ENCODE measurements around the gene C4orf51.

C4orf51 gene

DNA sequence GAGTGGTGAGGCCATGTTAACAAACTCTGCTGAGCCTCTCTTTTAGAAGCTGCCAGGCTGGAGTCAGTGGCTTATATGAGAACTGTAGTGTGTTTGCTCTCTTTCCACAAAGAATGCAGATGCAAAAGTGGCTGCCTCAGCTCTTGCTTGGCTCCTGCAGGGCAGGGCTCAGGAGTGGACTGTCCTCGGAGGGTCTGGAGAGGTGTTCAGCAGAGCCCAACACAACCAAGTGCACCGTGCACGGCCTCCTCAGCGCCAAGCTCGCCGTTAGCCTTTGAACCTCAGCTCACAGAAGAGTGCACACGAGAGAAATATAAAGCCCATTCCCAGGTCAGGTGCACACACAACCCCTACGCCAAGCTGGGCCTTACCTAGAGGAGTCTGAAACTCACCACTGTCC lies 82.8 kb downstream of the C4orf51 start:
- H3K27me3 ChIP-seq (ENCODE audit: control insufficient read depth, insufficient read depth, low read length) = no peaks in the 10 kb centered on the region
- peaks cover 9% of the 10 kb centered on the region for H3K36me3 ChIP-seq (ENCODE audit: control insufficient read depth, insufficient read depth, low read length)
- H3K9ac ChIP-seq (ENCODE audit: low read length) = no peak overlapping the region
- no peak overlapping the region for H3K4me3 ChIP-seq (ENCODE audit: low read length)
- no peaks in the 10 kb centered on the region for H3K9me3 ChIP-seq (ENCODE audit: control insufficient read depth, low read length)
- H3K4me1 ChIP-seq (ENCODE audit: control insufficient read depth, insufficient read depth, low read length) = no peaks in the 10 kb centered on the region

DNA sequence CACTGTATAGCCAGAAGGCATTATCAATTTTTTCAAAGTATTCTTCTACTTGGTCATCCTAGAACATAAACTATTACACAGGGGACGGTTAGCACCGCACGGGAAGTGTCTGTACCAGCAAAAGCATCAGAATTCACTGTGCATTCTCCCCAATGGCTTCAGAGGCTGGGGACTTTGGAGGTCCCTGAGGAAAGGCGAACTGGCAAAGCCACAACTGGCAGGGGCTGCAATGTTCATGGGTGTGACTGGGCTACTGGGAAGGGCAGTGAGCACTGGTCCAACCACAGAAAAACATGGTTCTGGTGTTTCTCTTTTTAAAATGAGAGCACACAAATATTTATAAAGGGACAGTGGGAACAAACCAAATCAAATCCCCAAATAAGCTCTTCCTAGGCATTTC lies 83.5 kb downstream of the C4orf51 start:
- Histone ChIP-seq H3K4me3 (ENCODE audit: low read length) (no peak overlapping the region), H3K4me1 (ENCODE audit: control insufficient read depth, insufficient read depth, low read length) (no peaks in the 10 kb centered on the region), H3K36me3 (ENCODE audit: control insufficient read depth, insufficient read depth, low read length) (peaks cover 9% of the 10 kb centered on the region), H3K27me3 (ENCODE audit: control insufficient read depth, insufficient read depth, low read length) (no peaks in the 10 kb centered on the region), H3K9me3 (ENCODE audit: control insufficient read depth, low read length) (no peaks in the 10 kb centered on the region), H3K9ac (ENCODE audit: low read length) (no peak overlapping the region)

DNA sequence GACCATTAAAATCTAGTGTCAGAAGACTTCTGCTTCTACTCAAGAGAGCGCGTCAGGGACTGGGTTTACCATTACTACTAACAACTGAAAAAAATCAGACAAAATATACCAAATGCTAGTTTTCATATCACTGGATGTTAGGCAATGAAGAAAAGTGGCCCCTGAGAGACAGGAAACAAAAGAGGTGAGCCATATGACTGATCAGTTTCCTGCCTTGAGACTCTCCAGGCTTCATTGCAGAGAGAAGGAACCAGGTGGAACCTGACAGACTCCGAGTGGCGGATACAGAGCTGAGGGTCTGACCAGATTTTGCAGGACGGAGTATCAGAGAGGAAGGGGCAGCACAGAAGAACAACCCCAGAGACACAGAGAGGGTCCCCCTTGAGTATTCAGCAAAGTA lies 86.3 kb downstream of the C4orf51 start:
- no peaks in the 10 kb centered on the region for H3K9me3 ChIP-seq (ENCODE audit: control insufficient read depth, low read length)
- peaks cover 9% of the 10 kb centered on the region for H3K36me3 ChIP-seq (ENCODE audit: control insufficient read depth, insufficient read depth, low read length)
- H3K4me3 ChIP-seq (ENCODE audit: low read length) = no peak overlapping the region
- H3K4me1 ChIP-seq (ENCODE audit: control insufficient read depth, insufficient read depth, low read length) = no peaks in the 10 kb centered on the region
- no peak overlapping the region for H3K9ac ChIP-seq (ENCODE audit: low read length)
- no peaks in the 10 kb centered on the region for H3K27me3 ChIP-seq (ENCODE audit: control insufficient read depth, insufficient read depth, low read length)

DNA sequence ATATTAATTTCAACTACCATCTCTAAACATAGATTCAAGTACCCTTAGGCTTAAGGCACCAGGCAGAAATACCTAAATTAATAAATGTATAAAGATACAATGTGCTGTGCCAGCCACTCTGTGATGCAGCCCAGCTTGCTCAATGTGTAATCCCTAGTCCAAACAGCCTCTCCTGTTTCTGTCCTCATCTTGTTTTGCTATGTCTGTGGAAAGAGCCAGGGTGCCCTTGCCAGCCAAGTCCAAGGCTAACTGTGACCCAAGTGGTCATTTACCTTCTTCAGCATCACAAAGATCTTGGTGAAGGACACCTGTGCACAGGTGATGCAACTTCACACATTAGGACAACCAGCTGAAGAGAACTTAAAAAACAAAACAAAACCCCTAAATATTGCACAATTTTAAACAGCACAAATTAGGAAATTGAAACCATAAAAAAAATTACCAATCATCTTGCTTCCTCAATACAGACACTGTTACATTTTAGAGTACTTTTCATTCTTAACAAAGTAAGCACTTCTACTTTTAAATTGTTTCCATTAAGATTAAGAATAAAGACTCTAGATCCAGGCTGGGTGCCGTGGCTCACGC lies 89.6 kb downstream of the C4orf51 start:
- Histone ChIP-seq H3K4me3 (ENCODE audit: low read length) (no peak overlapping the region), H3K4me1 (ENCODE audit: control insufficient read depth, insufficient read depth, low read length) (no peaks in the 10 kb centered on the region), H3K36me3 (ENCODE audit: control insufficient read depth, insufficient read depth, low read length) (peaks cover 9% of the 10 kb centered on the region), H3K9me3 (ENCODE audit: control insufficient read depth, low read length) (no peaks in the 10 kb centered on the region), H3K9ac (ENCODE audit: low read length) (no peak overlapping the region), H3K27me3 (ENCODE audit: control insufficient read depth, insufficient read depth, low read length) (no peaks in the 10 kb centered on the region)

DNA sequence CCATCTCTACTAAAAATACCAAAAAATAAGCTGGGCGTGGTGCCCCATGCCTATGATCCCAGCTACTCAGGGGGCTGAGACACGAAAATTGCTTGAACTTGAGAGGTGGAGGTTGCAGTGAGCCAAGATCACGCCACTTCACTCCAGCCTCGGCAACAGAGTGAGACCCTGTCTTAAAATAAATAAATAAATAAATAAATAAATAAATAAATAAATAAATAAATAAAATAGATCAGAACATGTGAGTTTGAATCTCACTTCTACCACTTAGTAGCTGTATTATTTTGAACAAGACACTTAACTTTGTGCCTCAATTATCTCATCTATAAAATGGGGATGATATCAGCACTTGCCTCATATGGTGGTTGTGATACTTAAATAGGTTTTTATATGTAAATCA lies 90.2 kb downstream of the C4orf51 start:
- peaks cover 5% of the 10 kb centered on the region for H3K36me3 ChIP-seq (ENCODE audit: control insufficient read depth, insufficient read depth, low read length)
- no peaks in the 10 kb centered on the region for H3K27me3 ChIP-seq (ENCODE audit: control insufficient read depth, insufficient read depth, low read length)
- no peak overlapping the region for H3K9ac ChIP-seq (ENCODE audit: low read length)
- H3K9me3 ChIP-seq (ENCODE audit: control insufficient read depth, low read length) = no peaks in the 10 kb centered on the region
- H3K4me3 ChIP-seq (ENCODE audit: low read length) = no peak overlapping the region
- H3K4me1 ChIP-seq (ENCODE audit: control insufficient read depth, insufficient read depth, low read length) = no peaks in the 10 kb centered on the region

DNA sequence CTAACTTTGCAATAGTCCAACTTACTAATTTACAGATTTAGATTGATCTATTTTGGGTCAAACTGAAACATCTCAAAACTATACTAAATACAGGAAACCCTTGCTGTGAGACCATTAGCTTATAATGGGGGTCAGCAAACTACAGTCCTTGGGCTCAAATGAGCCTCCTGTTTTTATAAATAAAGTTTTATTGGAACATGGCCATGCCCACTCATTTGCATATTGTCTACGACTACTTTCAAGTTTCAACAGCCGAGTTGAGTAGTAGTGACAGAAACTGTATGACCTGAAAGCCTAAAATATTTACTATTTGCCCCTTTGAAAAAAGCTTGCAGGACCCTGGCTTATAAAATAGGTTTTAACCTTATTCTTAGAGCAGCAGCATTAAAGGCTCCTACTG lies 92.4 kb downstream of the C4orf51 start:
- Histone ChIP-seq H3K4me3 (ENCODE audit: low read length) (no peak overlapping the region), H3K27me3 (ENCODE audit: control insufficient read depth, insufficient read depth, low read length) (no peaks in the 10 kb centered on the region), H3K36me3 (ENCODE audit: control insufficient read depth, insufficient read depth, low read length) (no peaks in the 10 kb centered on the region), H3K9me3 (ENCODE audit: control insufficient read depth, low read length) (no peaks in the 10 kb centered on the region), H3K9ac (ENCODE audit: low read length) (no peak overlapping the region), H3K4me1 (ENCODE audit: control insufficient read depth, insufficient read depth, low read length) (no peaks in the 10 kb centered on the region)

DNA sequence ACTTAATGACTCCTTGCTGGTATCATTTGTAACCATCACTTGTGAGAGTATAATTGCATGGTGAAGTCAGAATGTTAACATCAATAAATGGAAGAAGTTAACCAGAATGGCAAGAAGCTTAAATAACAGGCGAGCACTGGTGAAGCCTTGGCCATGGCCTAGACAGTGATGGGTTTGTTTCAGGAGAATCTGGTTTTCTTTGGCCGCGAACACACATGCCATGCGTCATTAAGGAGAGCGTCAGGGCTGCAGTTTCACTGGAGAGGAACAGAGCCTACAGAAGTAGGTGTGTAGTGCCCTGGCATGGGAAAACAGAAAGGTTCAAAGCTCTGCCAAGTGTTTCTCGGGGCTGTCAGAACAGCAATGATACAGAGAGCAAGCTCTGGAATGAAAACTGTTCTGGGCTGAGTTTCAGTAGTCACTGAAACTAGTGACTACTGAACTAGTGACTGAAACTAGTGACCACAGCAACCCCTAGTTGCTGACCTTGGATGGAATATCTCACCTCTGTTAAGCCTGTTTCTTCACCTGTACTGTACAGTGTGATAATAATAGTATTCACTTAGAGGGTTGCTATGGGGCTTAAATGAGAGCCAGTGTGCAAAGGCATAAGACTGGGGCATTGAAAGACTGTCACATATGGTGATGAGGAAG lies 93.8 kb downstream of the C4orf51 start:
- H3K9ac ChIP-seq (ENCODE audit: low read length) = no peak overlapping the region

DNA sequence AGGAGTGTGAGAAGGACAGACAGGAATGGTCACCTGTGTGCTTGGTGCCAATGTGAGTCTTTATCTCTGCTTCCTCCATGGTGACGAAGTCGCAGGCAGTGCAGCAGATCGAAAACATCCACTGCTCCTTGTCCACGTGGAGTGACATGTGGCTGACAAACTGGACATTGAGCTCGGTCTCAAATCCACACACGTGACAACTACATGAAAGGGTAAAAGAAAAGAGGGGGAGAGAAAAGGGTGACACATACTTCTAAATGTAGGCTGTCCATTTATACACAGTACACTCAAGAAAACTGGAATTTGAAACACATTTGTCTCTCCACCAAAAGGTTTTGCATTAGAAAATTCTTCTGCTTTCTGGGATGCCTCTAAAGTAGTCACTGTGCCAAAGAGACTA lies 94.5 kb downstream of the C4orf51 start:
- Histone ChIP-seq H3K4me1 (ENCODE audit: control insufficient read depth, insufficient read depth, low read length) (no peaks in the 10 kb centered on the region), H3K27me3 (ENCODE audit: control insufficient read depth, insufficient read depth, low read length) (no peaks in the 10 kb centered on the region), H3K9me3 (ENCODE audit: control insufficient read depth, low read length) (no peaks in the 10 kb centered on the region), H3K9ac (ENCODE audit: low read length) (no peak overlapping the region), H3K4me3 (ENCODE audit: low read length) (no peak overlapping the region), H3K36me3 (ENCODE audit: control insufficient read depth, insufficient read depth, low read length) (no peaks in the 10 kb centered on the region)

More for the DNA sequence above, 93.8 kb downstream of the C4orf51 start:
- H3K4me1 ChIP-seq (ENCODE audit: control insufficient read depth, insufficient read depth, low read length) = no peaks in the 10 kb centered on the region
- no peaks in the 10 kb centered on the region for H3K9me3 ChIP-seq (ENCODE audit: control insufficient read depth, low read length)
- H3K4me3 ChIP-seq (ENCODE audit: low read length) = no peak overlapping the region
- no peaks in the 10 kb centered on the region for H3K27me3 ChIP-seq (ENCODE audit: control insufficient read depth, insufficient read depth, low read length)
- no peaks in the 10 kb centered on the region for H3K36me3 ChIP-seq (ENCODE audit: control insufficient read depth, insufficient read depth, low read length)

DNA sequence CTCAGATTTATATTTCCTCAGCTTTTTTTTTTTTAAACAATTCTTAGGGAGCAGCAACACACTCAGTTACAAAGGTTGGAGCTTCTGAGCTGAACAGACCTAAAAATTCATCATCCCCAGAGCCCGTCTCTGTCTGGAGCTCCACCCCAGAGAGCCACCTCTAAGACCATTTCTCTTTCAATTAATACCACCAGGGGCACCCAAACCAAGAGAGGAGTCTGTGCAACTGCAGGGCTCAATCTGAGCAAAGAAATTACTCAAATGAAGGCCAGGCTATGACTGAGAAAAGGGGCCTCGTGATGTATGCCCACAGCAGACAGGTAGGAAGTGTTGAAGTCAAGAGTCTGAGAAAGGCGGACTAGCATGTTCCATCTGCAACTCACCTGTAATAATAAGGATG lies 95.5 kb downstream of the C4orf51 start:
- no peaks in the 10 kb centered on the region for H3K27me3 ChIP-seq (ENCODE audit: control insufficient read depth, insufficient read depth, low read length)
- no peak overlapping the region for H3K4me3 ChIP-seq (ENCODE audit: low read length)
- H3K4me1 ChIP-seq (ENCODE audit: control insufficient read depth, insufficient read depth, low read length) = no peaks in the 10 kb centered on the region
- no peaks in the 10 kb centered on the region for H3K9me3 ChIP-seq (ENCODE audit: control insufficient read depth, low read length)
- no peaks in the 10 kb centered on the region for H3K36me3 ChIP-seq (ENCODE audit: control insufficient read depth, insufficient read depth, low read length)
- H3K9ac ChIP-seq (ENCODE audit: low read length) = no peak overlapping the region

DNA sequence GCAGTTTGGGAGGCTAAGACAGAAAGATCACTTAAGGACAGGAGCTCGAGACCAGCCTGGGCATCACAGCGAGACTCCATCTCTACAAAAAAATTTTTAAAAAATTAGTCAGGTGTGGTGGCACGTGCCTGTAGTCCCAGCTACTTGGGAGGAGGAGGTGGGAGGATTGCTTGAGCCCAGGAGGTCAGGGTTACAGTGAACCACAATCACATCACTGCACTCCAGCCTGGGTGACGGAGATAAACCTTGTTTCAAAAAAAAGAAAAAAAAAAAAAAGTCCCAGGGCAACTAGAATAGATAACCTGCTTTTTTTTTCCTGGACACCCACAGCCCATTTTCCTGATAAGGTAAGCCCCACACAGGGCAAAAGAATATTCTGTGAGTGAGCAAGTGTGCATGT lies 96.3 kb downstream of the C4orf51 start:
- H3K9me3 ChIP-seq (ENCODE audit: control insufficient read depth, low read length) = no peaks in the 10 kb centered on the region
- H3K4me3 ChIP-seq (ENCODE audit: low read length) = no peak overlapping the region
- H3K9ac ChIP-seq (ENCODE audit: low read length) = no peak overlapping the region
- no peaks in the 10 kb centered on the region for H3K27me3 ChIP-seq (ENCODE audit: control insufficient read depth, insufficient read depth, low read length)
- H3K4me1 ChIP-seq (ENCODE audit: control insufficient read depth, insufficient read depth, low read length) = no peaks in the 10 kb centered on the region
- H3K36me3 ChIP-seq (ENCODE audit: control insufficient read depth, insufficient read depth, low read length) = no peaks in the 10 kb centered on the region

DNA sequence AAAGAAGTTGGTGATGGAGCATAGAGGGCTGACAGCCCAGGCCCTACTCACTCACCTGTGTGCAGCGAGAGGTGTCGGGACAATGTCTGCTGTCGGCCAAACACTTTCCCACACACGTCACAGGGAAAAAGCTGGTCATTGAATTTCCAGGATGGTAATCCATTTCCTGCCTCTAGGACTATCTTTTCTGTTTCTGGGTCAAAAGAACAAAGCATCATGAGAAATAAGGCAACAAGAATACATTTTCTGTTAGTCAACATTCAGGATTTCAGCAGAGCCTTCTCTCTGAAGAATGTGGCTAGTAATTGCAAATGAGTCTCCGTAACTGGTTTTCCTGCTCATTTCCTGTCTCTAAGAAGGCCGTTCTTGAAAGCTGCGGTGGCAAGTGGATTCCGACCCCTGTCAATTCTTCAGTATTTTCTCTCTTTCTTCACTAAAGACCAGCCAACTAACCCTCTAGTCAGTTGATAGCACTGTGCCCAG lies 99.4 kb downstream of the C4orf51 start:
- H3K36me3 ChIP-seq (ENCODE audit: control insufficient read depth, insufficient read depth, low read length) = no peaks in the 10 kb centered on the region
- H3K9ac ChIP-seq (ENCODE audit: low read length) = no peak overlapping the region
- no peaks in the 10 kb centered on the region for H3K27me3 ChIP-seq (ENCODE audit: control insufficient read depth, insufficient read depth, low read length)
- H3K4me3 ChIP-seq (ENCODE audit: low read length) = no peak overlapping the region
- no peaks in the 10 kb centered on the region for H3K4me1 ChIP-seq (ENCODE audit: control insufficient read depth, insufficient read depth, low read length)
- H3K9me3 ChIP-seq (ENCODE audit: control insufficient read depth, low read length) = no peaks in the 10 kb centered on the region

DNA sequence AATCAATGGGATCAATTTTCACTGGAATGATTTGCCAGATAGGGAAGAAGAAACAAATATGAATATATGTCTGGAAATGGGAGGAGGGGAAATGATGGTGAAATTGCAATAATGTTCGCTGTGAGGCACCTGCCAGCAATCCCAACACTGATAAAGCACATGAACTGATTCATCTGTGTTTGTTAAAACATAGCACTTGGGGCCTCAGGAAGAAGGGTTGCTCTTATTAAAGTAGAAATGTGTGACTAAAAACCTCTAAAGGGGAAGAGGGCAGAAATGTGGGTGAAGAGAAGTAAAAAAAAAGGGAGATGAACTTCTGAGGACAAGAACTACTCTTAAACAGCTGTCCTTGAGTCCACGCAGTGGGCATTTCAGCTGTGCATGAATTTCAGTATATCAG lies 101.4 kb downstream of the C4orf51 start:
- no peaks in the 10 kb centered on the region for H3K36me3 ChIP-seq (ENCODE audit: control insufficient read depth, insufficient read depth, low read length)
- H3K9me3 ChIP-seq (ENCODE audit: control insufficient read depth, low read length) = no peaks in the 10 kb centered on the region
- no peak overlapping the region for H3K4me3 ChIP-seq (ENCODE audit: low read length)
- H3K9ac ChIP-seq (ENCODE audit: low read length) = no peak overlapping the region
- H3K27me3 ChIP-seq (ENCODE audit: control insufficient read depth, insufficient read depth, low read length) = no peaks in the 10 kb centered on the region
- H3K4me1 ChIP-seq (ENCODE audit: control insufficient read depth, insufficient read depth, low read length) = no peaks in the 10 kb centered on the region

Data from mucosa of stomach (tissue), 1 donor.